Endothelial cell of umbilical vein (primary cell): ENCODE results near the gene CCDC187. TPM values are rescaled to one million over a fixed set of nuclear protein-coding genes. Genes with fewer than 3 reads are reported as not detected.

Source experiments
- BruUV-seq: library from RNA; stranded (reverse); fragments of 400-500 nt; replicated peaks from 2 replicates; lab custom pipeline; 2021; lab: Mats Ljungman, UMichigan
- CTCF ChIA-PET: fragments of 300-600, 350-600 bp; sonication (Branson Sonifier 250); formaldehyde crosslinking; loops from one replicate; lab custom pipeline; 2021; ENCODE audit warnings: antibody characterized with exemption, inconsistent platforms; lab: Charles Lee
- POLR2A ChIA-PET: fragments of 300-600, 350-600 bp; sonication (Branson Sonifier 250); formaldehyde crosslinking; loops from one replicate; lab custom pipeline; 2021; ENCODE audit warnings: antibody characterized with exemption, inconsistent platforms; lab: Charles Lee
- DNase-seq: peaks from one replicate; pipeline ENCODE4 v3.0.0-alpha.2; 2011; ENCODE audit warnings: low read depth, low spot score
- FAIRE-seq: peaks from 2 replicates; lab custom pipeline; 2011; peaks lifted over from hg19 to GRCh38; lab: Jason Lieb, UNC
- H2AFZ ChIP-seq: 2 replicates; pipeline ENCODE4 v1.6.0; 2012; ENCODE audit warnings: low read depth, low read length, control low read depth, inconsistent platforms
- H3K27ac ChIP-seq: 2 replicates; pipeline ENCODE4 v1.5.1; 2011; ENCODE audit warnings: low read depth, mild to moderate bottlenecking, control low read depth, low read length, moderate library complexity; ENCODE audit not compliant: insufficient read depth
- H3K27me3 ChIP-seq, 2 experiments: 2 replicates each; pipeline versions ENCODE4 v1.6.0 to v1.6.1; 2011; ENCODE audit warnings: low read length in 2 of 2, mixed read lengths in 1 of 2; ENCODE audit not compliant: control insufficient read depth in 2 of 2, insufficient read depth in 2 of 2
- H3K36me3 ChIP-seq, 2 experiments: 2 replicates in 1 of 2; 3 replicates in 1 of 2; pipeline ENCODE4 v1.5.1; 2011; ENCODE audit warnings: low read length in 2 of 2, mild to moderate bottlenecking in 1 of 2, moderate library complexity in 1 of 2; ENCODE audit not compliant: control insufficient read depth in 2 of 2, insufficient read depth in 2 of 2; ENCODE audit errors: extremely low read depth in 1 of 2
- H3K4me1 ChIP-seq: 3 replicates; pipeline ENCODE4 v1.5.1; 2011; ENCODE audit warnings: mild to moderate bottlenecking, low read length; ENCODE audit not compliant: control insufficient read depth, insufficient read depth; ENCODE audit errors: extremely low read depth
- H3K4me2 ChIP-seq: 2 replicates; pipeline ENCODE4 v1.6.1; 2011; ENCODE audit warnings: low read length, control low read depth, mixed read lengths; ENCODE audit not compliant: insufficient read depth
- H3K4me3 ChIP-seq, 3 experiments: fragments of 200-600 bp in 1 of 3; sonication (generic), shearing (Covaris generic) in 1 of 3; replicated peaks in 1 of 3; 2 replicates each; pipeline ENCODE4 v1.5.1; 2011 to 2016; ENCODE audit warnings: control low read depth in 3 of 3, low read length in 3 of 3, mild to moderate bottlenecking in 2 of 3, inconsistent platforms in 1 of 3, low read depth in 1 of 3, moderate library complexity in 1 of 3; ENCODE audit not compliant: insufficient read depth in 1 of 3
- H3K79me2 ChIP-seq: 2 replicates; pipeline ENCODE4 v1.6.0; 2012; ENCODE audit warnings: low read length, inconsistent platforms; ENCODE audit not compliant: control insufficient read depth, insufficient read depth
- H3K9ac ChIP-seq: replicated peaks from 2 replicates; pipeline ENCODE3; 2011; ENCODE audit warnings: low read length, control low read depth; ENCODE audit not compliant: insufficient read depth; ENCODE audit errors: extremely low read depth
- H3K9me1 ChIP-seq: replicated peaks from 3 replicates; pipeline ENCODE4 v1.6.0; 2011; ENCODE audit warnings: mild to moderate bottlenecking, low read length; ENCODE audit not compliant: control insufficient read depth, insufficient read depth; ENCODE audit errors: extremely low read depth
- H3K9me3 ChIP-seq: replicated peaks from 2 replicates; pipeline ENCODE4 v1.5.1; 2012; ENCODE audit warnings: low read length, inconsistent platforms; ENCODE audit not compliant: control insufficient read depth, insufficient read depth
- H4K20me1 ChIP-seq: replicated peaks from 2 replicates; pipeline ENCODE3; 2011; ENCODE audit warnings: mild to moderate bottlenecking, low read length; ENCODE audit not compliant: control insufficient read depth, insufficient read depth; ENCODE audit errors: extremely low read depth
- EZH2 ChIP-seq: IDR thresholded peaks from 2 replicates; pipeline ENCODE4 v1.6.1; 2012; ENCODE audit warnings: borderline replicate concordance, low read depth, mild to moderate bottlenecking, moderate library complexity, low read length, inconsistent platforms; ENCODE audit not compliant: severe bottlenecking
- FOS ChIP-seq: IDR thresholded peaks from 2 replicates; pipeline ENCODE4 v1.6.1; 2011; ENCODE audit warnings: mild to moderate bottlenecking, low read length, moderate library complexity, borderline replicate concordance; ENCODE audit not compliant: insufficient read depth
- GATA2 ChIP-seq: IDR thresholded peaks from 2 replicates; pipeline ENCODE4 v1.7.0; 2011; ENCODE audit warnings: low read depth, mild to moderate bottlenecking, moderate library complexity, mixed read lengths, low read length; ENCODE audit not compliant: insufficient read length, insufficient read depth
- JUN ChIP-seq: IDR thresholded peaks from 2 replicates; pipeline ENCODE4 v1.6.1; 2011; ENCODE audit warnings: borderline replicate concordance, low read depth; ENCODE audit not compliant: insufficient read length, insufficient read depth
- MAX ChIP-seq: IDR thresholded peaks from 2 replicates; pipeline ENCODE4 v1.6.1; 2011; ENCODE audit not compliant: insufficient read depth, insufficient read length
- MYC ChIP-seq: IDR thresholded peaks from one replicate; pipeline ENCODE4 v1.6.1; 2011; ENCODE audit warnings: mild to moderate bottlenecking, low read depth, low read length
- POLR2A ChIP-seq: IDR thresholded peaks from 2 replicates; pipeline ENCODE4 v1.6.1; 2012; ENCODE audit warnings: low read depth, mild to moderate bottlenecking, control low read depth, low read length
- POLR2AphosphoS5 ChIP-seq: IDR thresholded peaks from 2 replicates; pipeline ENCODE4 v1.6.1; 2012; ENCODE audit warnings: low read depth, mild to moderate bottlenecking, control low read depth, low read length, moderate library complexity; ENCODE audit not compliant: insufficient read depth
- dilution Hi-C: fragments of 300-500 bp; cut with MboI; formaldehyde crosslinking; loops from one replicate; pipeline ENCODE4 v1.15.0; 2019; ENCODE audit warnings: low sequenced_read_pairs; ENCODE audit not compliant: extremely low pct_ligation_motif_present
- intact Hi-C: fragments of 100-400 bp; cut with micrococcal nuclease; formaldehyde crosslinking; loops from one replicate; pipeline ENCODE4 v1.10.0; 2022
- polyA plus RNA-seq, 4 experiments: library from polyadenylated mRNA; depleted of rRNA in 3 of 4; stranded (reverse) in 3 of 4; unstranded in 1 of 4; fragments of >200 nt; gene quantifications; 2 replicates each; pipeline versions ENCODE4 v1.2.1 to v1.2.3, GENCODE V29; 2011 to 2012; ENCODE audit warnings: missing spikeins in 1 of 4
- total RNA-seq: library from RNA; stranded (reverse); gene quantifications from 2 replicates; pipeline ENCODE4 v1.2.3, GENCODE V29; 2021
- TF ChIP-seq, protein P1 (sequence below), 2 donors: IDR thresholded peaks; 1 replicate in 1 of 2; 2 replicates in 1 of 2; pipeline ENCODE4 v1.5.1; 2011; ENCODE audit warnings: low read length in 2 of 2, mild to moderate bottlenecking in 2 of 2, moderate library complexity in 2 of 2, control low read depth in 1 of 2, inconsistent platforms in 1 of 2, low read depth in 1 of 2; ENCODE audit not compliant: insufficient read depth in 1 of 2; ENCODE audit errors: extremely low read depth in 1 of 2

Gene CCDC187
- total and polyA plus RNA-seq, 2 donors (not counting 3 experiments of a cell fraction or from before 2014, with no cell fraction given): not detected

- dilution Hi-C loops: no loop called here
- TF ChIP-seq POLR2AphosphoS5: peak; percentile 12
- no peak for TF ChIP-seq EZH2
- no peak for TF ChIP-seq JUN
- TF ChIP-seq FOS: no peak
- TF ChIP-seq MAX: no peak
- BruUV-seq: no TSS peak
- Histone ChIP-seq H3K36me3 (no peaks in the 10 kb centered on the region), H2AFZ (no peak overlapping the region), H4K20me1 (no peaks in the 10 kb centered on the region), H3K4me2 (no peak overlapping the region), H3K9me1 (no peaks in the 10 kb centered on the region), H3K4me1 (no peaks in the 10 kb centered on the region), H3K27ac (no peak overlapping the region), H3K9me3 (no peaks in the 10 kb centered on the region), H3K4me3 (no peak overlapping the region), H3K27me3 (no peaks in the 10 kb centered on the region), H3K79me2 (no peaks in the 10 kb centered on the region), H3K9ac (no peak overlapping the region)
- no peak for DNase-seq
- intact Hi-C loops: no loop called here
- POLR2A ChIA-PET: no interaction called here
- CTCF ChIA-PET: no interaction called here
- FAIRE-seq: no peak
Observed at GRCh38 chr9:136351252-136351800, 47.4 kb upstream of the CCDC187 start.

GRCh38 chr9:136349546-136349945 lies 45.7 kb upstream of the CCDC187 start:
- intact Hi-C loops (no loop called here), dilution Hi-C loops (no loop called here)
- no peak overlapping the region for H3K4me3 ChIP-seq
- peaks cover 5% of the 10 kb centered on the region for H3K4me1 ChIP-seq
- FAIRE-seq (no peak), DNase-seq (no peak)
- no peak overlapping the region for H3K4me2 ChIP-seq
- no peak overlapping the region for H3K27ac ChIP-seq
- TF ChIP-seq MYC: no peak
- TF ChIP-seq POLR2A: no peak
- no peak for TF ChIP-seq JUN
- TF ChIP-seq GATA2: no peak
- TF ChIP-seq EZH2: no peak
- TF ChIP-seq FOS: no peak
- no peak for TF ChIP-seq POLR2AphosphoS5
- TF ChIP-seq, protein P1, sequence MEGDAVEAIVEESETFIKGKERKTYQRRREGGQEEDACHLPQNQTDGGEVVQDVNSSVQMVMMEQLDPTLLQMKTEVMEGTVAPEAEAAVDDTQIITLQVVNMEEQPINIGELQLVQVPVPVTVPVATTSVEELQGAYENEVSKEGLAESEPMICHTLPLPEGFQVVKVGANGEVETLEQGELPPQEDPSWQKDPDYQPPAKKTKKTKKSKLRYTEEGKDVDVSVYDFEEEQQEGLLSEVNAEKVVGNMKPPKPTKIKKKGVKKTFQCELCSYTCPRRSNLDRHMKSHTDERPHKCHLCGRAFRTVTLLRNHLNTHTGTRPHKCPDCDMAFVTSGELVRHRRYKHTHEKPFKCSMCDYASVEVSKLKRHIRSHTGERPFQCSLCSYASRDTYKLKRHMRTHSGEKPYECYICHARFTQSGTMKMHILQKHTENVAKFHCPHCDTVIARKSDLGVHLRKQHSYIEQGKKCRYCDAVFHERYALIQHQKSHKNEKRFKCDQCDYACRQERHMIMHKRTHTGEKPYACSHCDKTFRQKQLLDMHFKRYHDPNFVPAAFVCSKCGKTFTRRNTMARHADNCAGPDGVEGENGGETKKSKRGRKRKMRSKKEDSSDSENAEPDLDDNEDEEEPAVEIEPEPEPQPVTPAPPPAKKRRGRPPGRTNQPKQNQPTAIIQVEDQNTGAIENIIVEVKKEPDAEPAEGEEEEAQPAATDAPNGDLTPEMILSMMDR (IDR thresholded peaks at IDR 0.05; ENCODE audit: extremely low read depth in 1 of 2, insufficient read depth in 1 of 2, low read depth in 1 of 2, low read length in 2 of 2): no peak
- no peak for TF ChIP-seq MAX
- H3K9ac ChIP-seq: no peak overlapping the region
- H3K9me1 ChIP-seq: no peaks in the 10 kb centered on the region
- CTCF ChIA-PET: no interaction called here
- H4K20me1 ChIP-seq: no peaks in the 10 kb centered on the region
- H3K9me3 ChIP-seq: no peaks in the 10 kb centered on the region
- POLR2A ChIA-PET: no interaction called here
- no peak overlapping the region for H2AFZ ChIP-seq
- no peaks in the 10 kb centered on the region for H3K79me2 ChIP-seq
- BruUV-seq: no TSS peak
- H3K27me3 ChIP-seq: no peaks in the 10 kb centered on the region
- H3K36me3 ChIP-seq: no peaks in the 10 kb centered on the region
